ENCODE measurements around the gene C19orf38.
"Not testable (repeated sequence)": the region's sequence is repeated elsewhere in the genome, so short reads cannot be mapped to it uniquely, and the experiment has no call there.

The C19orf38 gene

GRCh38 chr19:10877608-10878007 is 29.4 kb downstream of the C19orf38 start:
- DNase-seq, result not testable (repeated sequence)

GRCh38 chr19:10878253-10878652 is 30.0 kb downstream of the C19orf38 start:
- DNase-seq, result no peak

- no peak for DNase-seq
Observed at GRCh38 chr19:10881403-10882107, 33.3 kb downstream of the C19orf38 start.

GRCh38 chr19:10882108-10882457 is 33.9 kb downstream of the C19orf38 start:
- DNase-seq, result no peak

- DNase-seq, result no peak
Observed at GRCh38 chr19:10884274-10884673, 36.1 kb downstream of the C19orf38 start.

- DNase-seq, result no peak
Observed at GRCh38 chr19:10885201-10886169, 37.3 kb downstream of the C19orf38 start.

- DNase-seq, result no peak
Observed at GRCh38 chr19:10887616-10888367, 39.6 kb downstream of the C19orf38 start.

- peak; percentile 78 for DNase-seq
Observed at GRCh38 chr19:10888421-10888866, 40.2 kb downstream of the C19orf38 start.

- DNase-seq, result no peak
Observed at GRCh38 chr19:10889880-10890279, 41.7 kb downstream of the C19orf38 start.

- DNase-seq, result no peak
Observed at GRCh38 chr19:10891405-10892086, 43.3 kb downstream of the C19orf38 start.

- no peak for DNase-seq
Observed at GRCh38 chr19:10892256-10892655, 44.0 kb downstream of the C19orf38 start.

- DNase-seq, result no peak
Observed at GRCh38 chr19:10894911-10895213, 46.6 kb downstream of the C19orf38 start.

GRCh38 chr19:10895363-10895762 is 47.1 kb downstream of the C19orf38 start:
- no peak for DNase-seq

- DNase-seq, result no peak
Observed at GRCh38 chr19:10895920-10896319, 47.7 kb downstream of the C19orf38 start.

- peak; percentile 67 for DNase-seq
Observed at GRCh38 chr19:10896851-10897526, 48.8 kb downstream of the C19orf38 start.

GRCh38 chr19:10898633-10899032 is 50.4 kb downstream of the C19orf38 start:
- DNase-seq, result no peak

GRCh38 chr19:10899151-10899653 is 51.0 kb downstream of the C19orf38 start:
- no peak for DNase-seq

GRCh38 chr19:10907925-10908324 is 59.7 kb downstream of the C19orf38 start:
- no peak for DNase-seq

- no peak for DNase-seq
Observed at GRCh38 chr19:10908380-10908960, 60.3 kb downstream of the C19orf38 start.

- no peak for DNase-seq
Observed at GRCh38 chr19:10911579-10912363, 63.6 kb downstream of the C19orf38 start.

GRCh38 chr19:10912619-10913018 is 64.4 kb downstream of the C19orf38 start:
- DNase-seq, result no peak
